K562 (cell line): ENCODE measurements around the gene ABCA7. TPM values are rescaled to one million over a fixed set of nuclear protein-coding genes. Genes with fewer than 3 reads are reported as not detected.

Experiments used
- CBX5 ChIP-seq: IDR thresholded peaks from 2 replicates; pipeline ENCODE4 v1.6.1; 2014; ENCODE audit warnings: low read depth, borderline replicate concordance
- CHD1 ChIP-seq: fragments of 200-600 bp; sonication (generic); IDR thresholded peaks from one replicate; pipeline ENCODE4 v1.6.1; 2012; ENCODE audit warnings: mild to moderate bottlenecking, moderate library complexity, low read length, inconsistent platforms
- COPS2 ChIP-seq: fragments of 450-650 bp; conservative IDR thresholded peaks from 2 replicates; pipeline ENCODE4 v1.6.1; 2016; ENCODE audit warnings: mild to moderate bottlenecking, moderate library complexity
- DACH1 ChIP-seq: fragments of 450-650 bp; IDR thresholded peaks from 2 replicates; pipeline ENCODE4 v1.6.1; 2018; ENCODE audit not compliant: partially characterized antibody
- JUND ChIP-seq, 2 experiments: IDR thresholded peaks; 2 replicates in 1 of 2; 3 replicates in 1 of 2; pipeline ENCODE4 v1.6.1; 2011; ENCODE audit warnings: borderline replicate concordance in 2 of 2, low read depth in 2 of 2, low read length in 2 of 2, improper control_type of control experiment in 1 of 2, missing biosample characterization in 1 of 2, missing genetic modification characterization in 1 of 2, missing genetic modification reagents in 1 of 2
- NCOR1 ChIP-seq: fragments of 450-650 bp; IDR thresholded peaks from 2 replicates; pipeline ENCODE4 v1.6.1; 2016; ENCODE audit warnings: mild to moderate bottlenecking, moderate library complexity
- PCBP2 ChIP-seq: fragments of 200-400 bp; formaldehyde crosslinking; IDR thresholded peaks from 2 replicates; pipeline ENCODE4 v1.6.1; 2018; ENCODE audit warnings: low read length, low read depth, mild to moderate bottlenecking, moderate library complexity; ENCODE audit not compliant: poor library complexity, severe bottlenecking
- PPARD ChIP-seq: fragments of 250-450 bp; sonication (Bioruptor Pico); IDR thresholded peaks from 2 replicates; pipeline ENCODE4 v1.8.0; 2022; ENCODE audit warnings: inconsistent platforms, mild to moderate bottlenecking, moderate library complexity
- RAD51 ChIP-seq: fragments of 450-650 bp; IDR thresholded peaks from 2 replicates; pipeline ENCODE4 v1.7.1; 2016; ENCODE audit warnings: low read depth, mild to moderate bottlenecking, borderline replicate concordance
- SFPQ ChIP-seq: fragments of 200-400 bp; formaldehyde crosslinking; IDR thresholded peaks from 2 replicates; pipeline ENCODE4 v1.6.1; 2017; ENCODE audit warnings: mild to moderate bottlenecking, low read depth, low read length, moderate library complexity
- TAF1 ChIP-seq: IDR thresholded peaks from 2 replicates; pipeline ENCODE4 v1.6.1; 2011; ENCODE audit warnings: mild to moderate bottlenecking, low read length, moderate library complexity; ENCODE audit not compliant: insufficient read depth, control insufficient read depth, severe bottlenecking; ENCODE audit errors: extremely low read depth
- TFAM ChIP-seq: fragments of 250-450 bp; sonication (Bioruptor Pico); conservative IDR thresholded peaks from 2 replicates; pipeline ENCODE4 v1.5.0; 2021; ENCODE audit warnings: mild to moderate bottlenecking, moderate library complexity
- ZBTB11 ChIP-seq, 3 experiments: fragments of 200-800 bp in 1 of 3; fragments of 250-450 bp in 1 of 3; fragments of 450-650 bp in 1 of 3; sonication (Bioruptor Pico) in 1 of 3; sonication (Bioruptor generic) in 1 of 3; formaldehyde crosslinking in 1 of 3; IDR thresholded peaks; 2 replicates each; pipeline versions ENCODE4 v1.6.1 to v1.8.0; 2016 to 2022; ENCODE audit warnings: mild to moderate bottlenecking in 2 of 3, missing genetic modification characterization in 2 of 3, missing compliant biosample characterization in 1 of 3, moderate library complexity in 1 of 3
- ZBTB26 ChIP-seq: fragments of 450-650 bp; formaldehyde crosslinking; IDR thresholded peaks from 2 replicates; pipeline ENCODE4 v1.4.0; 2022; ENCODE audit warnings: missing genetic modification characterization
- ZNF224 ChIP-seq: sonication (generic); formaldehyde crosslinking; IDR thresholded peaks from 2 replicates; pipeline ENCODE4 v1.8.0; 2022; ENCODE audit warnings: mild to moderate bottlenecking, missing genetic modification reagents
- ZNF395 ChIP-seq: fragments of 200-800 bp; sonication (Bioruptor generic); IDR thresholded peaks from 2 replicates; pipeline ENCODE4 v1.6.1; 2017; ENCODE audit warnings: missing genetic modification characterization, missing compliant biosample characterization
- ZSCAN29 ChIP-seq: fragments of 450-650 bp; IDR thresholded peaks from 2 replicates; pipeline ENCODE4 v1.6.1; 2017
- polyA plus RNA-seq, 8 experiments: library from polyadenylated mRNA; depleted of rRNA in 4 of 8; stranded (reverse) in 5 of 8; unstranded in 3 of 8; fragments of >200 nt; fragmentation: Nextera tagmentation in 2 of 8; fragmentation: Illumina TruSeq in 1 of 8; extraction: Ambion mirVana in 2 of 8; extraction: Trizol in 1 of 8; gene quantifications; 2 replicates each; pipeline versions ENCODE4 v1.2.1 to v1.2.3, GENCODE V29; 2011 to 2014; ENCODE audit warnings: inconsistent platforms in 1 of 8, missing spikeins in 1 of 8
- total RNA-seq, 7 experiments: library from RNA; depleted of rRNA in 6 of 7; stranded (reverse); fragments of >200 nt in 6 of 7; fragmentation: Illumina TruSeq in 2 of 7; extraction: Trizol in 2 of 7; gene quantifications; 2 replicates each; pipeline versions ENCODE4 v1.2.1 to v1.2.3, GENCODE V29; 2011 to 2021; ENCODE audit warnings: low replicate concordance in 1 of 7

ABCA7 gene
- total and polyA plus RNA-seq, 9 of the 15 experiments (the other 6 are each of a cell fraction or from before 2014, with no cell fraction given): 2.3 to 96.1 (median 31.2) TPM

- TF ChIP-seq CHD1: peak; percentile 36
- no peak for TF ChIP-seq PCBP2
- TF ChIP-seq SFPQ: no peak
- TF ChIP-seq ZNF224 (CRISPR knock-in tag): no peak
- no peak for TF ChIP-seq ZNF395 (CRISPR knock-in tag)
- TF ChIP-seq TAF1: no peak
- TF ChIP-seq RAD51: no peak
- peak; percentile 92 for TF ChIP-seq DACH1
- TF ChIP-seq ZBTB11 (CRISPR knock-in tag; IDR thresholded peaks at IDR 0.05): no peak
- no peak for TF ChIP-seq PPARD (CRISPR knock-in tag)
- TF ChIP-seq CBX5: no peak
- TF ChIP-seq COPS2: no peak
- no peak for TF ChIP-seq TFAM (CRISPR knock-in tag)
- TF ChIP-seq JUND (IDR thresholded peaks at IDR 0.05; ENCODE audit: borderline replicate concordance, low read depth, low read length): peak; percentile 50
- peak; percentile 62; the same call in 2 of the 3 replicates for TF ChIP-seq JUND (tag; IDR thresholded peaks at IDR 0.05; ENCODE audit: borderline replicate concordance, low read depth, low read length)
- TF ChIP-seq ZBTB26 (CRISPR knock-in tag): no peak
- peak; percentile 80 for TF ChIP-seq NCOR1
- TF ChIP-seq ZSCAN29: no peak
Observed at GRCh38 chr19:1040476-1041271, 767 bp downstream of the ABCA7 start (continued).
